Vagina (tissue), 2 donors: ENCODE results near the gene CDH10.

ENCODE experiments used
- CTCF ChIP-seq, 3 experiments: fragments of 450-650 bp in 2 of 3; fragments of 200-600 bp in 1 of 3; sonication (generic) in 1 of 3; IDR thresholded peaks; one replicate each; pipeline ENCODE4 v1.5.1; 2017 to 2019; ENCODE audit warnings: antibody characterized with exemption in 3 of 3, mild to moderate bottlenecking in 2 of 3, moderate library complexity in 2 of 3
- POLR2A ChIP-seq, 2 donors: fragments of 450-650 bp; IDR thresholded peaks; one replicate each; pipeline ENCODE4 v1.6.1; 2017; ENCODE audit warnings: antibody characterized with exemption in 2 of 2, mild to moderate bottlenecking in 2 of 2, moderate library complexity in 2 of 2
- POLR2AphosphoS5 ChIP-seq, 2 donors: sonication (generic); formaldehyde crosslinking; IDR thresholded peaks; one replicate each; pipeline ENCODE4 v1.9.0; 2017; ENCODE audit warnings: antibody characterized with exemption in 2 of 2, mild to moderate bottlenecking in 2 of 2, low read depth in 1 of 2; ENCODE audit not compliant: insufficient read depth in 1 of 2

GRCh38 chr5:24555229-24555628, 89.5 kb downstream of the CDH10 start:
- TF ChIP-seq POLR2A (IDR thresholded peaks at IDR 0.05) = no peak
- TF ChIP-seq CTCF (IDR thresholded peaks at IDR 0.05) = no peak
- TF ChIP-seq POLR2AphosphoS5 (IDR thresholded peaks at IDR 0.05; ENCODE audit: insufficient read depth in 1 of 2, low read depth in 1 of 2) = no peak
